HepG2 (cell line): ENCODE data around the gene FAM168A. TPM values are rescaled to one million over a fixed set of nuclear protein-coding genes. Genes with fewer than 3 reads are reported as not detected.

Experiments
- ZNF33A ChIP-seq: sonication (generic); formaldehyde crosslinking; IDR thresholded peaks from 2 replicates; pipeline ENCODE4 v1.5.1; 2020; ENCODE audit warnings: missing genetic modification reagents, mild to moderate bottlenecking, moderate library complexity, borderline replicate concordance
- polyA plus RNA-seq, 8 experiments: library from polyadenylated mRNA; depleted of rRNA in 3 of 8; stranded (reverse) in 7 of 8; unstranded in 1 of 8; fragments of >200 nt; fragmentation: Illumina TruSeq in 4 of 8; extraction: Trizol in 4 of 8; gene quantifications; 2 replicates each; pipeline versions ENCODE4 v1.2.1 to v1.2.3, GENCODE V29; 2011 to 2016; ENCODE audit warnings: low read depth in 4 of 8, missing spikeins in 1 of 8, mixed read lengths in 1 of 8; ENCODE audit not compliant: insufficient read depth in 1 of 8
- total RNA-seq, 5 experiments: library from RNA; depleted of rRNA; stranded (reverse); fragments of >200 nt; fragmentation: Illumina TruSeq; extraction: Trizol; gene quantifications; 2 replicates each; pipeline ENCODE4 v1.2.3, GENCODE V29; 2016; ENCODE audit warnings: low read depth in 1 of 5
- TF ChIP-seq, protein P1 (sequence below): sonication (generic); formaldehyde crosslinking; IDR thresholded peaks from 2 replicates; pipeline ENCODE4 v1.4.0; 2020; ENCODE audit warnings: mild to moderate bottlenecking, missing genetic modification reagents
- TF ChIP-seq, protein P2 (sequence below): sonication (generic); formaldehyde crosslinking; IDR thresholded peaks from 2 replicates; pipeline ENCODE4 v1.9.0; 2021; ENCODE audit warnings: mild to moderate bottlenecking, missing genetic modification reagents

Gene FAM168A
- total and polyA plus RNA-seq, 2 of the 13 experiments (the other 11 are each of a cell fraction or from before 2014, with no cell fraction given) = 13.9 to 15.8 TPM

DNA sequence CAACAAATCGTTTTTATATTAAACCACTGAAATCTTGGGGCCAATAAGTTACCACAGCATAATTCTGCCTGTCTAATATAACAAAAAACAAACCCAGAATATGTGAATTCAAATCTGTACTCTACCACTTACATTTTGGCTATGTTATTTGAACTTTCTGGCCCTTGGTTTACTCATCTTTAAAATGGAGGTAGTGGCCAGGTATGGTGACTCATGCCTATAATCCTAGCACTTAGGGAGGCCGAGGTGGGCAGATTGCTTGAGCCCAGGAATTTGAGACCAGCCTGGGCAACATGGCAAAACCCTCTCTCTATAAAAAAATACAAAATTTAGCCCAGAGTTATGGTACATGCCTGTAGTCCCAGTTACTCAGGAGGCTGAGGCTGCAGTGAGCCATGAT lies 84.2 kb downstream of the FAM168A start (continued):
- TF ChIP-seq, protein P1, sequence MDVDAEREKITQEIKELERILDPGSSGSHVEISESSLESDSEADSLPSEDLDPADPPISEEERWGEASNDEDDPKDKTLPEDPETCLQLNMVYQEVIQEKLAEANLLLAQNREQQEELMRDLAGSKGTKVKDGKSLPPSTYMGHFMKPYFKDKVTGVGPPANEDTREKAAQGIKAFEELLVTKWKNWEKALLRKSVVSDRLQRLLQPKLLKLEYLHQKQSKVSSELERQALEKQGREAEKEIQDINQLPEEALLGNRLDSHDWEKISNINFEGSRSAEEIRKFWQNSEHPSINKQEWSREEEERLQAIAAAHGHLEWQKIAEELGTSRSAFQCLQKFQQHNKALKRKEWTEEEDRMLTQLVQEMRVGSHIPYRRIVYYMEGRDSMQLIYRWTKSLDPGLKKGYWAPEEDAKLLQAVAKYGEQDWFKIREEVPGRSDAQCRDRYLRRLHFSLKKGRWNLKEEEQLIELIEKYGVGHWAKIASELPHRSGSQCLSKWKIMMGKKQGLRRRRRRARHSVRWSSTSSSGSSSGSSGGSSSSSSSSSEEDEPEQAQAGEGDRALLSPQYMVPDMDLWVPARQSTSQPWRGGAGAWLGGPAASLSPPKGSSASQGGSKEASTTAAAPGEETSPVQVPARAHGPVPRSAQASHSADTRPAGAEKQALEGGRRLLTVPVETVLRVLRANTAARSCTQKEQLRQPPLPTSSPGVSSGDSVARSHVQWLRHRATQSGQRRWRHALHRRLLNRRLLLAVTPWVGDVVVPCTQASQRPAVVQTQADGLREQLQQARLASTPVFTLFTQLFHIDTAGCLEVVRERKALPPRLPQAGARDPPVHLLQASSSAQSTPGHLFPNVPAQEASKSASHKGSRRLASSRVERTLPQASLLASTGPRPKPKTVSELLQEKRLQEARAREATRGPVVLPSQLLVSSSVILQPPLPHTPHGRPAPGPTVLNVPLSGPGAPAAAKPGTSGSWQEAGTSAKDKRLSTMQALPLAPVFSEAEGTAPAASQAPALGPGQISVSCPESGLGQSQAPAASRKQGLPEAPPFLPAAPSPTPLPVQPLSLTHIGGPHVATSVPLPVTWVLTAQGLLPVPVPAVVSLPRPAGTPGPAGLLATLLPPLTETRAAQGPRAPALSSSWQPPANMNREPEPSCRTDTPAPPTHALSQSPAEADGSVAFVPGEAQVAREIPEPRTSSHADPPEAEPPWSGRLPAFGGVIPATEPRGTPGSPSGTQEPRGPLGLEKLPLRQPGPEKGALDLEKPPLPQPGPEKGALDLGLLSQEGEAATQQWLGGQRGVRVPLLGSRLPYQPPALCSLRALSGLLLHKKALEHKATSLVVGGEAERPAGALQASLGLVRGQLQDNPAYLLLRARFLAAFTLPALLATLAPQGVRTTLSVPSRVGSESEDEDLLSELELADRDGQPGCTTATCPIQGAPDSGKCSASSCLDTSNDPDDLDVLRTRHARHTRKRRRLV = no peak
- no peak for TF ChIP-seq ZNF33A (CRISPR knock-in tag)
- TF ChIP-seq, protein P2, sequence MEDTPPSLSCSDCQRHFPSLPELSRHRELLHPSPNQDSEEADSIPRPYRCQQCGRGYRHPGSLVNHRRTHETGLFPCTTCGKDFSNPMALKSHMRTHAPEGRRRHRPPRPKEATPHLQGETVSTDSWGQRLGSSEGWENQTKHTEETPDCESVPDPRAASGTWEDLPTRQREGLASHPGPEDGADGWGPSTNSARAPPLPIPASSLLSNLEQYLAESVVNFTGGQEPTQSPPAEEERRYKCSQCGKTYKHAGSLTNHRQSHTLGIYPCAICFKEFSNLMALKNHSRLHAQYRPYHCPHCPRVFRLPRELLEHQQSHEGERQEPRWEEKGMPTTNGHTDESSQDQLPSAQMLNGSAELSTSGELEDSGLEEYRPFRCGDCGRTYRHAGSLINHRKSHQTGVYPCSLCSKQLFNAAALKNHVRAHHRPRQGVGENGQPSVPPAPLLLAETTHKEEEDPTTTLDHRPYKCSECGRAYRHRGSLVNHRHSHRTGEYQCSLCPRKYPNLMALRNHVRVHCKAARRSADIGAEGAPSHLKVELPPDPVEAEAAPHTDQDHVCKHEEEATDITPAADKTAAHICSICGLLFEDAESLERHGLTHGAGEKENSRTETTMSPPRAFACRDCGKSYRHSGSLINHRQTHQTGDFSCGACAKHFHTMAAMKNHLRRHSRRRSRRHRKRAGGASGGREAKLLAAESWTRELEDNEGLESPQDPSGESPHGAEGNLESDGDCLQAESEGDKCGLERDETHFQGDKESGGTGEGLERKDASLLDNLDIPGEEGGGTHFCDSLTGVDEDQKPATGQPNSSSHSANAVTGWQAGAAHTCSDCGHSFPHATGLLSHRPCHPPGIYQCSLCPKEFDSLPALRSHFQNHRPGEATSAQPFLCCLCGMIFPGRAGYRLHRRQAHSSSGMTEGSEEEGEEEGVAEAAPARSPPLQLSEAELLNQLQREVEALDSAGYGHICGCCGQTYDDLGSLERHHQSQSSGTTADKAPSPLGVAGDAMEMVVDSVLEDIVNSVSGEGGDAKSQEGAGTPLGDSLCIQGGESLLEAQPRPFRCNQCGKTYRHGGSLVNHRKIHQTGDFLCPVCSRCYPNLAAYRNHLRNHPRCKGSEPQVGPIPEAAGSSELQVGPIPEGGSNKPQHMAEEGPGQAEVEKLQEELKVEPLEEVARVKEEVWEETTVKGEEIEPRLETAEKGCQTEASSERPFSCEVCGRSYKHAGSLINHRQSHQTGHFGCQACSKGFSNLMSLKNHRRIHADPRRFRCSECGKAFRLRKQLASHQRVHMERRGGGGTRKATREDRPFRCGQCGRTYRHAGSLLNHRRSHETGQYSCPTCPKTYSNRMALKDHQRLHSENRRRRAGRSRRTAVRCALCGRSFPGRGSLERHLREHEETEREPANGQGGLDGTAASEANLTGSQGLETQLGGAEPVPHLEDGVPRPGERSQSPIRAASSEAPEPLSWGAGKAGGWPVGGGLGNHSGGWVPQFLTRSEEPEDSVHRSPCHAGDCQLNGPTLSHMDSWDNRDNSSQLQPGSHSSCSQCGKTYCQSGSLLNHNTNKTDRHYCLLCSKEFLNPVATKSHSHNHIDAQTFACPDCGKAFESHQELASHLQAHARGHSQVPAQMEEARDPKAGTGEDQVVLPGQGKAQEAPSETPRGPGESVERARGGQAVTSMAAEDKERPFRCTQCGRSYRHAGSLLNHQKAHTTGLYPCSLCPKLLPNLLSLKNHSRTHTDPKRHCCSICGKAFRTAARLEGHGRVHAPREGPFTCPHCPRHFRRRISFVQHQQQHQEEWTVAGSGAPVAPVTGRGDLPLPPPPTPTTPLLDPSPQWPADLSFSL (CRISPR knock-in tag) = no peak
- TF ChIP-seq, all 625 proteins: peak for 0
